GM12878 (cell line): ENCODE measurements around the gene BRF1. TPM values are rescaled to one million over a fixed set of nuclear protein-coding genes. Genes with fewer than 3 reads are reported as not detected.

ENCODE experiments used
- ATAC-seq: fragments of 200-7000 bp; cut with Tn5 transposase; 3 replicates; pipeline ENCODE4 v1.9.1; 2020; ENCODE audit warnings: mild to moderate bottlenecking, moderate library complexity
- BruUV-seq: library from RNA; stranded (reverse); fragments of 400-500 nt; replicated peaks from 2 replicates; lab custom pipeline; 2021; lab: Mats Ljungman, UMichigan
- CTCF ChIA-PET: fragments of 300-600 bp; sonication (Branson Sonifier 250); formaldehyde crosslinking; extraction: SDS; loops from one replicate; lab custom pipeline; 2021; ENCODE audit warnings: inconsistent platforms; lab: Yijun Ruan, JAX
- POLR2A ChIA-PET: fragments of 350-600 bp; formaldehyde crosslinking; extraction: SDS; loops from one replicate; lab custom pipeline; 2021; ENCODE audit warnings: inconsistent platforms; lab: Charles Lee
- RAD21 ChIA-PET: fragments of 300-600 bp; sonication (Branson Sonifier 250); formaldehyde crosslinking; loops from one replicate; lab custom pipeline; 2023; ENCODE audit warnings: antibody characterized with exemption; ENCODE audit not compliant: unreplicated experiment; lab: Charles Lee
- SMC1A ChIA-PET: fragments of 300-600 bp; sonication (Branson Sonifier 250); formaldehyde crosslinking; loops from one replicate; lab custom pipeline; 2023; ENCODE audit not compliant: unreplicated experiment, uncharacterized antibody; lab: Charles Lee
- DNase-seq: peaks from one replicate; pipeline ENCODE4 v3.0.0-alpha.2; 2011; ENCODE audit warnings: low read depth, low spot score
- FAIRE-seq: peaks from 3 replicates; lab custom pipeline; 2011; peaks lifted over from hg19 to GRCh38; lab: Jason Lieb, UNC
- H2AFZ ChIP-seq: 2 replicates; pipeline ENCODE4 v1.6.0; 2011; ENCODE audit warnings: low read depth, low read length, control low read depth; ENCODE audit not compliant: control insufficient read depth
- H3K27ac ChIP-seq: 2 replicates; pipeline ENCODE4 v1.5.1; 2011; ENCODE audit warnings: control low read depth; ENCODE audit not compliant: control insufficient read depth, insufficient read depth
- H3K27me3 ChIP-seq, 2 experiments: replicated peaks in 1 of 2; 2 replicates each; pipeline versions ENCODE4 v1.6.0 to v1.6.1; 2011; ENCODE audit warnings: low read length in 1 of 2; ENCODE audit not compliant: control insufficient read depth in 2 of 2, insufficient read depth in 2 of 2
- H3K36me3 ChIP-seq, 2 experiments: 2 replicates each; pipeline ENCODE4 v1.5.1; 2011; ENCODE audit warnings: low read length in 1 of 2; ENCODE audit not compliant: control insufficient read depth in 2 of 2, insufficient read depth in 2 of 2
- H3K4me1 ChIP-seq: 2 replicates; pipeline ENCODE4 v1.6.1; 2011; ENCODE audit warnings: mild to moderate bottlenecking, low read length, moderate library complexity, mixed read lengths; ENCODE audit not compliant: control insufficient read depth, insufficient read depth
- H3K4me2 ChIP-seq: 2 replicates; pipeline ENCODE4 v1.6.0; 2011; ENCODE audit warnings: control low read depth; ENCODE audit not compliant: control insufficient read depth, insufficient read depth
- H3K4me3 ChIP-seq: fragments of 200-600 bp; sonication (generic); 2 replicates; pipeline ENCODE4 v1.5.1; 2016
- H3K79me2 ChIP-seq: 2 replicates; pipeline ENCODE4 v1.6.0; 2011; ENCODE audit warnings: low read length; ENCODE audit not compliant: control insufficient read depth, insufficient read depth
- H3K9ac ChIP-seq: 2 replicates; pipeline ENCODE4 v1.8.0; 2011; ENCODE audit warnings: low read length, control low read depth, mixed read lengths; ENCODE audit not compliant: control insufficient read depth, insufficient read depth
- H3K9me3 ChIP-seq: replicated peaks from 3 replicates; pipeline ENCODE4 v1.5.1; 2011; ENCODE audit warnings: mild to moderate bottlenecking, low read length; ENCODE audit not compliant: control insufficient read depth, insufficient read depth
- H4K20me1 ChIP-seq: 2 replicates; pipeline ENCODE4 v1.6.0; 2011; ENCODE audit not compliant: control insufficient read depth, insufficient read depth
- ASH2L ChIP-seq: fragments of 300-600, 200-600 bp; sonication (generic); IDR thresholded peaks from 2 replicates; pipeline ENCODE4 v1.6.1; 2017; ENCODE audit warnings: low read depth, mild to moderate bottlenecking, borderline replicate concordance
- BMI1 ChIP-seq: fragments of 450-650 bp; IDR thresholded peaks from 2 replicates; pipeline ENCODE4 v1.6.1; 2016; ENCODE audit warnings: mild to moderate bottlenecking, moderate library complexity, borderline replicate concordance
- CREB1 ChIP-seq: IDR thresholded peaks from 2 replicates; pipeline ENCODE4 v1.6.1; 2012; ENCODE audit warnings: low read depth, mild to moderate bottlenecking, inconsistent platforms
- DPF2 ChIP-seq: fragments of 450-650 bp; IDR thresholded peaks from 2 replicates; pipeline ENCODE4 v1.6.1; 2017; ENCODE audit warnings: mild to moderate bottlenecking
- JUND ChIP-seq: IDR thresholded peaks from 2 replicates; pipeline ENCODE4 v1.6.1; 2012; ENCODE audit warnings: low read depth, mild to moderate bottlenecking, low read length, improper control_type of control experiment, moderate library complexity
- MEF2A ChIP-seq: IDR thresholded peaks from 2 replicates; pipeline ENCODE4 v1.6.1; 2011; ENCODE audit warnings: low read depth, mild to moderate bottlenecking, low read length, moderate library complexity; ENCODE audit not compliant: insufficient read depth
- NR2C2 ChIP-seq: IDR thresholded peaks from 2 replicates; pipeline ENCODE4 v1.6.1; 2011; ENCODE audit warnings: borderline replicate concordance, low read depth; ENCODE audit not compliant: control insufficient read depth, insufficient read length
- NRF1 ChIP-seq: conservative IDR thresholded peaks from 2 replicates; pipeline ENCODE4 v1.6.1; 2011; ENCODE audit warnings: mild to moderate bottlenecking, low read depth, low read length, improper control_type of control experiment
- POU2F2 ChIP-seq: IDR thresholded peaks from 3 replicates; pipeline ENCODE4 v1.6.1; 2011; ENCODE audit warnings: low read depth, mild to moderate bottlenecking, low read length, borderline replicate concordance
- SMC3 ChIP-seq: IDR thresholded peaks from 2 replicates; pipeline ENCODE4 v1.6.1; 2011; ENCODE audit warnings: low read length, improper control_type of control experiment, borderline replicate concordance
- SREBF1 ChIP-seq: IDR thresholded peaks from 2 replicates; pipeline ENCODE4 v1.6.1; 2012; ENCODE audit warnings: mild to moderate bottlenecking, low read length
- SRF ChIP-seq, 2 experiments: IDR thresholded peaks; 2 replicates each; pipeline ENCODE4 v1.6.1; 2011; ENCODE audit warnings: low read depth in 2 of 2, low read length in 2 of 2, mild to moderate bottlenecking in 1 of 2, moderate library complexity in 1 of 2
- ZNF24 ChIP-seq: fragments of 450-650 bp; IDR thresholded peaks from 2 replicates; pipeline ENCODE4 v1.6.1; 2017; ENCODE audit warnings: antibody characterized with exemption, mild to moderate bottlenecking
- ZNF622 ChIP-seq: fragments of 450-650 bp; IDR thresholded peaks from 2 replicates; pipeline ENCODE4 v1.6.1; 2017; ENCODE audit warnings: mild to moderate bottlenecking, inconsistent platforms
- WGBS: methylation state at CpG from one replicate; pipeline ENCODE4 v1.1.6; 2016; ENCODE audit warnings: low lambda C conversion rate; ENCODE audit not compliant: insufficient replicate concordance, insufficient coverage; ENCODE audit errors: missing lambda C conversion rate; 5-methylcytosine and 5-hydroxymethylcytosine counted together
- in situ Hi-C: fragments of 300-500 bp; cut with MboI; formaldehyde crosslinking; loops from 9 replicates; pipeline ENCODE4 v1.14.3; 2018; ENCODE audit warnings: mixed read lengths
- intact Hi-C: fragments of 100-400 bp; cut with micrococcal nuclease; formaldehyde crosslinking; loops from one replicate; pipeline ENCODE4 v1.14.2; 2022; ENCODE audit not compliant: unreplicated experiment
- polyA plus RNA-seq, 11 experiments: library from polyadenylated mRNA; depleted of rRNA in 4 of 11; unstranded in 6 of 11; stranded (reverse) in 5 of 11; fragments of >200 nt; fragmentation: Nextera tagmentation in 4 of 11; fragmentation: Illumina TruSeq in 1 of 11; extraction: Ambion mirVana in 4 of 11; extraction: Trizol in 1 of 11; gene quantifications; 1 replicate in 1 of 11; 2 replicates in 10 of 11; pipeline versions ENCODE4 v1.2.1 to v1.2.3, GENCODE V29; 2011 to 2016; ENCODE audit warnings: inconsistent platforms in 2 of 11, missing spikeins in 2 of 11, low read depth in 1 of 11
- total RNA-seq, 4 experiments: library from RNA; depleted of rRNA in 3 of 4; stranded (reverse); fragments of >200 nt in 3 of 4; fragmentation: Illumina TruSeq in 1 of 4; extraction: Trizol in 1 of 4; gene quantifications; 2 replicates each; pipeline versions ENCODE4 v1.2.1 to v1.2.3, GENCODE V29; 2013 to 2021
- TF ChIP-seq, protein P1 (sequence below): IDR thresholded peaks from 2 replicates; pipeline ENCODE4 v1.6.1; 2011; ENCODE audit warnings: borderline replicate concordance, low read depth, mild to moderate bottlenecking, moderate library complexity, low read length; ENCODE audit not compliant: insufficient read depth, poor library complexity, severe bottlenecking

Gene BRF1
- total and polyA plus RNA-seq, 10 of the 15 experiments (the other 5 are each of a cell fraction or from before 2014, with no cell fraction given): 0.21 to 33.5 (median 10.7) TPM

GRCh38 chr14:105219753-105220152 lies 81.0 kb downstream of the BRF1 start:
- H3K27ac ChIP-seq: no peak overlapping the region
- no peak for DNase-seq
- ATAC-seq: no peak
- FAIRE-seq: no peak
- no peak overlapping the region for H3K9ac ChIP-seq
- peaks cover 4 to 36% of the 10 kb centered on the region in 2 experiments; a peak in 3 of 4 replicates for H3K36me3 ChIP-seq
- TF ChIP-seq, protein P1, sequence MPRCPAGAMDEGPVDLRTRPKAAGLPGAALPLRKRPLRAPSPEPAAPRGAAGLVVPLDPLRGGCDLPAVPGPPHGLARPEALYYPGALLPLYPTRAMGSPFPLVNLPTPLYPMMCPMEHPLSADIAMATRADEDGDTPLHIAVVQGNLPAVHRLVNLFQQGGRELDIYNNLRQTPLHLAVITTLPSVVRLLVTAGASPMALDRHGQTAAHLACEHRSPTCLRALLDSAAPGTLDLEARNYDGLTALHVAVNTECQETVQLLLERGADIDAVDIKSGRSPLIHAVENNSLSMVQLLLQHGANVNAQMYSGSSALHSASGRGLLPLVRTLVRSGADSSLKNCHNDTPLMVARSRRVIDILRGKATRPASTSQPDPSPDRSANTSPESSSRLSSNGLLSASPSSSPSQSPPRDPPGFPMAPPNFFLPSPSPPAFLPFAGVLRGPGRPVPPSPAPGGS: no peak
- no peak for TF ChIP-seq MEF2A
- no peak for TF ChIP-seq NRF1
- TF ChIP-seq POU2F2: no peak
- TF ChIP-seq BMI1: no peak
- TF ChIP-seq JUND: no peak
- no peak for TF ChIP-seq CREB1
- TF ChIP-seq DPF2: no peak
- no peak for TF ChIP-seq SREBF1
- no peak for TF ChIP-seq ZNF24
- TF ChIP-seq SMC3: no peak
- no peak for TF ChIP-seq SRF (IDR thresholded peaks at IDR 0.05; ENCODE audit: low read depth in 2 of 2, low read length in 2 of 2)
- TF ChIP-seq ASH2L: no peak
- no peak for TF ChIP-seq ZNF622
- TF ChIP-seq NR2C2: no peak
- H3K9me3 ChIP-seq: no peaks in the 10 kb centered on the region
- H3K27me3 ChIP-seq: no peaks in the 10 kb centered on the region
- H3K79me2 ChIP-seq: no peaks in the 10 kb centered on the region
- H3K4me3 ChIP-seq: no peak overlapping the region
- SMC1A ChIA-PET: no interaction called here
- in situ Hi-C loops (no loop called here), intact Hi-C loops (no loop called here)
- WGBS: 95% methylated on average over 13 of the region's 17 CpGs
- RAD21 ChIA-PET: no interaction called here
- POLR2A ChIA-PET: no interaction called here
- no peaks in the 10 kb centered on the region for H3K4me1 ChIP-seq
- H2AFZ ChIP-seq: no peak overlapping the region
- BruUV-seq: no TSS peak
- CTCF ChIA-PET: interaction anchor here (0.6 kb wide), 1 partner anchor 16 kb away, joined by 3 read pairs; no protein-coding TSS in a partner anchor
- H3K4me2 ChIP-seq: no peak overlapping the region
- H4K20me1 ChIP-seq: no peaks in the 10 kb centered on the region
